Esophagus muscularis mucosa (tissue), 3 donors: ENCODE results near the gene EMP3.

ENCODE experiments used
- CTCF ChIP-seq, 3 experiments: fragments of 200-600 bp in 2 of 3; fragments of 450-650 bp in 1 of 3; sonication (generic) in 2 of 3; IDR thresholded peaks; one replicate each; pipeline ENCODE4 v1.5.1; 2017 to 2019; ENCODE audit warnings: antibody characterized with exemption in 3 of 3, mild to moderate bottlenecking in 2 of 3, moderate library complexity in 1 of 3
- POLR2A ChIP-seq: fragments of 450-650 bp; IDR thresholded peaks from one replicate; pipeline ENCODE4 v1.6.1; 2017; ENCODE audit warnings: antibody characterized with exemption, moderate library complexity, mild to moderate bottlenecking, low read depth

- no peak for TF ChIP-seq POLR2A
- no peak for TF ChIP-seq CTCF (IDR thresholded peaks at IDR 0.05)
Observed at GRCh38 chr19:48330012-48330681, 4.8 kb downstream of the EMP3 start.
